GM13977 (cell line): ENCODE results near the gene UVSSA.

ENCODE experiments used
- DNase-seq: peaks from one replicate; pipeline ENCODE4 v3.0.0; 2012; ENCODE audit warnings: low spot score
- CTCF ChIP-seq: IDR thresholded peaks from 2 replicates; pipeline ENCODE4 v1.5.1; 2012; ENCODE audit warnings: mild to moderate bottlenecking, control low read depth; ENCODE audit not compliant: insufficient read depth; ENCODE audit errors: extremely low read depth, missing control alignments
- in situ Hi-C: fragments of 300-500 bp; cut with MboI; formaldehyde crosslinking; loops from one replicate; pipeline ENCODE4 v1.12.0; 2022; ENCODE audit warnings: low sequenced_read_pairs, low pct_unique_long_range_greater_than_20kb, mixed read lengths, inconsistent platforms; ENCODE audit not compliant: unreplicated experiment

Gene UVSSA

GRCh38 chr4:1360423-1361283, 13.6 kb downstream of the UVSSA start:
- DNase-seq = no peak
- in situ Hi-C loops = no loop called here
- TF ChIP-seq CTCF = no peak

GRCh38 chr4:1361431-1361830, 14.4 kb downstream of the UVSSA start:
- no peak for TF ChIP-seq CTCF
- no peak for DNase-seq
- in situ Hi-C loops = no loop called here

GRCh38 chr4:1362046-1362445, 15.0 kb downstream of the UVSSA start:
- DNase-seq = no peak
- no peak for TF ChIP-seq CTCF
- in situ Hi-C loops = no loop called here

GRCh38 chr4:1362521-1362920, 15.5 kb downstream of the UVSSA start:
- in situ Hi-C loops = no loop called here
- no peak for TF ChIP-seq CTCF

GRCh38 chr4:1363513-1363912, 16.5 kb downstream of the UVSSA start:
- no peak for TF ChIP-seq CTCF
- no peak for DNase-seq
- in situ Hi-C loops = no loop called here

More at GRCh38 chr4:1362521-1362920, 15.5 kb downstream of the UVSSA start:
- no peak for DNase-seq

- no peak for TF ChIP-seq CTCF
- no peak for DNase-seq
- in situ Hi-C loops = no loop called here
These were observed 17.2 kb downstream of the UVSSA start for GRCh38 chr4:1364217-1364616.
